ENCODE measurements around the gene SENP1. TPM values are rescaled to one million over a fixed set of nuclear protein-coding genes. Genes with fewer than 3 reads are reported as not detected.

The SENP1 gene
- 13.7 and 14.7 TPM in 2 replicates for total RNA-seq

DNA sequence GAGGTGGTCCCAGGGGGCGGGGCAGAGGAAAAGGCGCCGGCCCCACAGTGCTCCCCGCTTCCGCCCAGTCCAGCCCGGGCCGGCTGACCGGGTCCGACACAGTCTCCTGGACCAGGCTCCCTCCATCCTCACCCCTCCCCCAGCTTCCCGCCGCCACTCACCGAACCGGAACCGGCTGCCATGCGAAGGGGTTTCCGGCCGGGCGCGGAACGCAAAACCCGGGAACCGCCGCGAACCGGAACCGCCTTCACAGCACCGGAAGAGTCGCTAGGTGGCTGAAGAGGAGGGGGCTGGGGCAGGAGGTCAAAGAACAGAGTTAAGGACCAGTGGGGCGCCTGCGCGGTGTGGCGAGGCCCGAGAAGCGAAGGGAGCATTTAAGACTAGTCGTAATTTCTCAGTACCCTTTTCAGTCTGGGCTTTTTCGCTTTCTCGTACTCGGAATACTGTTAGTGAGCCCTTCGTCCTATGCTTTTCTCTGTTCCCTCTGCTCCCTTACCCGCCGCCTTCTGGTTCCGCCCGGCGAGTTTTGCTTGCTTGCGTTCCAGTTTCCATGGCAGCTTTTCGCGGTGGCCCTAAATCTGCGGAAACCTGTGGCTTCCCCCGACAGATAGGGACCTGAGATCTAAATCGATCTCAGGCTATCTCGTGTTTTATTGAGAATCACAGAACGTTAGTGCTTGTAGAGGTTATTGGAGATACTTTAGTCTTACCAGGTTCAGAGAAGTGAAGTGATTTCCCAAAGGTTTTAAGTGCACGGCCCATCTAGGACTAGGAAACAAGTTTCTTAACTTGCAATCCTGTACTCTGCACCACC lies at the start of gene SENP1:
SENP1 (minus strand) TSS at position 213 of the 814 bp plus-strand sequence. CDS start 4,607 bp downstream, outside the sequence.

DNA sequence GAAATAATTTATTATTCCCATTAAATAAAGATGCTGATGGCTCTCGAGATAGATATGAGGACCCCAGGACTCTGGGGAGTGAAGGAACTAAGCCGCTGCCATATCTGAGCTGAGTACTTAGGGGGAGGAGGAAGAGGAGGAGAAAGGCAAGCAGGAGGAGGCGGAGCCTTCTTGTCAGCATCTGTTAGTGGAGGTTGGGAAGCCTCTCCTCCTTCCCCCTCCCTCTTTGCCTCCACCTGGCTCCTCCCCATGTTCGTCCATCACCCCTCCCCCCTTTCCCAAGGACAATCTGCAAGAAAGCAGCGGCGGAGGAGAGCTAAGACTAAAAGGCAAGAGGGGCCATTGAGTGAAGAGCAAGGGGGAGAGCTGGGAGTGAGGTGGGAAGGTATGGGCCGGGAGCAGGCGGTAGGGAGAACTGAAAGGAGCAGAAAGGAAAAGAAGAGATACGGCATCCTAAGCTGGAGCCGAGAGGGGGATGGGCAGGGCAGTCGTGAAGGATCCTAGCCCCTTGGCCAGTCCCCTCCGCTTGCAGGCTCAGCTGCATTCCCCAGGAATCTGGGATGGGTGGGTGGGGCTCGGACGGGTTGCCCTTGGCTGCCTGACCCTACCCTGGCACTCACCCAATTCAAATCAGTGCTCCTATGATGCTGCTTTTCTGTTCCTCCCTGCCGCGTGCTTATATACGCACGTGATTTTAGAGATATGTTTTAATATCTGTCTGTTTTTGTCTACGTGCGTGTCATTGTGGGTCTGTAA lies 13.4 kb upstream of the SENP1 start, which contains the start of gene PFKM:
PFKM (plus strand) TSS at position 287 of the 756 bp plus-strand sequence. CDS start 3,411 bp downstream, outside the sequence.

DNA sequence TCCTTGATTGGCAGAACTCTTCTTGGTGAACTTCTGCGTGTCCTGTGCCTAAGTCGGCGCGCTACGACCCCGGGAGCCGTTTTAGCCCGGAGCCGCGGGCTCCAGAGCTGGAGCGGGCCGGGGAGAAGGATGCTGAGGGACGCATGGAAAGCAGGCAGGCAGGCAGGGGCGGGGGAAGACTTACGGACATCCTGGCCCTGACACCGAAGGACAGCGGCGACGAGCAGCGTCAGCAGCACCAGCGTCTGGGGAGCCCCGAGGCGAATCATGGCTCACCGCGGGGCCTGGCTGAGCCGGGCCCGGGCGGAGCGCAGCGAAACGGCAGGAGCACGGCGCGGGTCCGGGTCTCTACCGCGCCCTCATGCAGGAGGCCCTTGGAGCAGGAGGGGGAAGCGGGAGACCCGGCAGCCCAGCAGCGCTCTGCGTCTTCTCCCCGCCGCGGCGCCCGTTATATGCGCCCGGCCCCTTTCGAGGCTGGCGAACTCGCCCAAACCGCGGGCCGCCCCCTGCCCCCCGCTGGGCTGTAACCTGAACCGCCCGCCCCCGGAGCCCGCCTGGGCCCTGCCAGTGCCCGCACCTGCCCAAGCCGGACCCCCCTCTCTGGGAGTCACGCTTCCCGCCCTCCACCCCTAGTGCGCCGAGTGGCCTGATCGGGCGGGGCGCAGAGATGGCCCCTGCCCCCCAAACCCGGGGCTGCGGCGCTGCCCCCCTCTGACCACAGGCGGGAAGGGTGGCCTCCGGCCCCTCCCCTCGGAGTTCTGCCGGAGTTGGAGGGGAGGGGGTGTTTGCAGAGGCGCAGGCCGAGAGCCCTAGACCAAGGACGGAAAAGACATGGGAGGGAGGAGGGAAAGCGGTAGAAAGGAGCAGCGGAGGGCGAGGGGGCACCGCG lies 101.6 kb downstream of the SENP1 start, which contains the start of gene COL2A1:
COL2A1 (minus strand) TSS at position 424 of the 889 bp plus-strand sequence; CDS start at position 269, 155 bp downstream.

Other genes with a start within 250 kb of the SENP1 start
- 8.5 and 12.2 TPM in 2 replicates for gene VDR, start 201.1 kb downstream of the SENP1 start, total RNA-seq
- gene TMEM106C, start 142.5 kb downstream of the SENP1 start, total RNA-seq, result 95.4 and 115 TPM in 2 replicates
- gene COL2A1, start 101.6 kb downstream of the SENP1 start, total RNA-seq, result 0.18 TPM in 1 of 2 replicates, not detected in the other
- gene PFKM, start 13.3 kb upstream of the SENP1 start, total RNA-seq, result 97.2 and 108 TPM in 2 replicates
- 12.1 and 13.7 TPM in 2 replicates for gene ASB8, start 51.4 kb upstream of the SENP1 start, total RNA-seq
- gene CCDC184, start 77.6 kb upstream of the SENP1 start, total RNA-seq, result 0.89 and 1.6 TPM in 2 replicates
- gene OR10AD1, start 97.2 kb upstream of the SENP1 start, total RNA-seq, result not detected in 2 replicates
- 10.2 and 17.8 TPM in 2 replicates for gene ZNF641, start 244.8 kb upstream of the SENP1 start, total RNA-seq